Activated effector memory CD4-positive, alpha-beta T cell treated with anti-CD3 and anti-CD28 coated beads, Interleukin-2, amount 50 U/mL, for 16 hours (primary cell): ENCODE measurements around the gene CTNNA2.
"Not testable (repeated sequence)": the region's sequence is repeated elsewhere in the genome, so short reads cannot be mapped to it uniquely, and the experiment has no call there.

ENCODE experiments used
- DNase-seq: peaks from one replicate; pipeline ENCODE4 v3.0.0-alpha.2; 2020

The CTNNA2 gene

DNA sequence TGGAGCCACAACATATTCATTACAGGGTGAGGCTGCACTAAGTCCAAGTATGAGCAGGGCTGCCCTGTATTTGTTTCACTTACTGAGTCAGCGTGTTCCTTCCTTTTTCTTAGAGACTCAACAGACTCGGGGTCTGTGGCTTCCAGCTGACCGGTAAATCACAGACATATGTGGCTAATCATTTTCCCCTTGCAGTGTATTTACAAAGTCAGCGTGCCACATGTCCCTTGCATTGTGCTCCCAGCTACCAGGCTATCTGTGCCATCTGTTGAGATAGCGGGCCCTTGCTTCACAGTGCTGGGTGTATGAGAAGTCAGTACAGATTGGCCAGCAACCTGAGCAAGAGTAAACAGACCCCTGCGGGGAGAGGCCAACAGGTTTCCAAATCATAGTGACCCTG is 537.4 kb downstream of the CTNNA2 start:
- no peak for DNase-seq

DNA sequence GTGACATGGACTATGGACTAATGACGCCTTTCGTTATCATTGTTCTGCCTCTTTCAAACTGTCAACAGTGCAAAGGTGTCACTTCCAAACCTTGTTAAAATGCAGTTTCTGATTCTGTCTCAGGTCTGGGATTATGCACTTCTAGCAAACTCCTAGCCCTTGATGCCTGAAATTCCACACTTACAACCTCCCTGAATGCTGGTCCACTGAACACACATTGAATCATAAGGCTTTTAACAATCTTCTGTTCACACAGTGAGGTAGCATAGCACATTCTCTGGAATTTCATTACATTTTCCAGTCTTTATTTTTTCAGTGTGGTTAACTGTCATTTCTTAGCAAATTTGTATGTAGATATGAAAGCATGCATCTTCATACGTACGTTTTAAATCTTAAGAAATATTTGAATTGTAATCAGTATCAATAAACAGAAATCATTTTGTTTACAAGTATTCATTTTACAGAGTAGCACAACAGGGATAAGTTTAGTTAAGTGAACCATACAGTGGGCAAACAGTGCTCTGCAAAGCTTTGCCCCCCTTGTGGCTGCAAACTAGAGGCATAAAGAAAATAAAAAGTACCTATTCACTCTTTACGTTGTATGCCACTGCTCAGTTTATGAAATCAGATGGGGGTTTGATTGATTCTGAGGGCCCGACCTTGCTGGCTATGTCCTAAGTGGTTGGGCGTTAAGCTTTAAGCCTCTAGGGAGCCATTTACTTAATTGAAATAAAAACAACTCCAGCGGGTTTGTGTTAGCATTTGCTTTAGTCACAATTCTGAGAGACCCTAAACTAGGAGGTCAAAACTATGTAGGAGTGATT is 540.9 kb downstream of the CTNNA2 start:
- no peak for DNase-seq

DNA sequence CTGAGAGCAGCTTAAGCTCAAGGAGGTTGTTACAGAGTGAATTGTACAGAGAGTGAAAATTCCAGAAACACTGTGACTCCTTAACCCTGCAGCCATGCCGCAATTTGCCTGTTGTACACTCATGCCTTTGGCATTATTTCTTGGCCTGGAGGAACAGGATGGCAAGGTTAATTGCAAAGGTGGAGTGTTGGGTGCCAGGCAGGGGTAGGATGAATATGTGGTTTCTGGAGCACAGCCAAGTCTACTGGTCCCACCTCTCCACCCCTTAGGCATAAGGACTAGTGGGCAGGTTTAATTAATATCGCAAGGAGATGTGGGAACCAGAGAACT is 541.5 kb downstream of the CTNNA2 start:
- no peak for DNase-seq

DNA sequence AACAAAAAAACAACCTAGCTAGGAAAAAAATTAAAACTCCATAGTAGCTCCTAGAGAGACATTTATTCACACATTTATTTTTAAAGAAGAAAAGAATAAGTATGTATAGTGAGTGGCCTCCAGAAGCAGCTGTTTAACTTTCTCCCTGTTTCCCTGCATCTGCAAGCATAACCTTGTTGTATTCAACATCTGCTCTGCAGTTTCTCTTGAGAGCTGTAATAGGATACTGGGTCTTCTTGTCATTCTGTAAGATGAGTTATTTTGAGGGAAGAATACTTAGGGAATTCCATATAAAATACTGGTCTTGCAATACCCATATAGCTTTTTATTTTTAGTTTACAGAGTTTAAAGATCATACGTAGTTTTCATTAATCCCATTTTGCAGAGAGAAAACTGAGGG is 545.1 kb downstream of the CTNNA2 start:
- DNase-seq, result no peak

DNA sequence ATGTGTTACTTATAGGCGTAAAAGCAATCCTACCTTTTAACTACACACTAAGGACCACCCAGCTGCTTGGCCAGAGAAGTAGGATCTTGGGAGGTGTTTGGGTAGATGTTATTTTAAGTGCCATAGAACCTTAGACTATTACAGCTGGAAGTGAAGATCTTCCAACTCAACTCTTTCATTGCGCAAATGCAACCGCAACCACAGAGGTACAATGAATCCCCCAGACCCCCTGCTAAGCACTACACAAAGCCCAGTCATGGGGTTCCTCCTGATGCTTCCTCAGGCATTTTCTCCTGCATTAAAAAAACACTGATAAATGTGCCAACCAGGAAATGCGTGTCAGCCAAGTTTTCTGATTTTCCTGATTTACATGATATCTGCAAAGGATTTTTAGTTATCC is 545.7 kb downstream of the CTNNA2 start:
- DNase-seq, result no peak

DNA sequence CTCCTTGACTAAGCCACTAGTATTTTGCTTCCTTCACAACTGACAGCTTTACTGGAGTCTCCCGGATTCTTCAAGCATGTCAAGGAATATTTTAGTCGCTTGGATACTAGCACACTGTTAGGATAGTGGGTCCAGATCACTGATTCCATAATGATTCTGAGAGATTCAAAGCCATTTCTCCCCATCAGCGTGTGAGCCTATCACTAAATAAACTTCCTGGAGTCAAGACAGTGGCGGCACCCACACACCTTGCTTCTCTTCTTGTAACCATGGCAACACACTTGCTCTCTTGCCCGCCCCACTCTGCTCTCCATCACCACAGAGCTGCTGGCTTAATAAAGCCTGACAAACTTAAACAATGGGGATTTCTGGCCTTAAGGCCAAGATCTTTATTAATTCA is 546.6 kb downstream of the CTNNA2 start:
- no peak for DNase-seq

DNA sequence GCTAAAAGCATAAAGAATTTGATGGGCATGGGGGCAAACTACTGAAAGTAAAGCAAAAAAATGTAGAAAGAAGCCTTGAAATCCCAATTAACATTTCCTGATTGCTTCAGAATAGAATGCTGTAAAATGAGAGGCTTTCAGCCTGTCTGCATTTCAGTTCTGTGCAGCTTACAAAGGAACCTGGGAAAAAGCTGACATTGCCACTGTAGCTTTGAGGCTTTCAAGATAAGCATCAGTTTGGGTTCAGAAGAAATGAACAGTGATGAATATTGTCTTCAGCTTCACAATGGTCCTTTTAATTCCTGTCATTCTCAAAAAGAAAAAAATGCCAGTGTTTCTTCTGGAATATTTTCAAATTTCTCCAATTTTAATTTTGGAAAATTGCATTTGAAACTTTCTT is 549.0 kb downstream of the CTNNA2 start:
- DNase-seq, result no peak

DNA sequence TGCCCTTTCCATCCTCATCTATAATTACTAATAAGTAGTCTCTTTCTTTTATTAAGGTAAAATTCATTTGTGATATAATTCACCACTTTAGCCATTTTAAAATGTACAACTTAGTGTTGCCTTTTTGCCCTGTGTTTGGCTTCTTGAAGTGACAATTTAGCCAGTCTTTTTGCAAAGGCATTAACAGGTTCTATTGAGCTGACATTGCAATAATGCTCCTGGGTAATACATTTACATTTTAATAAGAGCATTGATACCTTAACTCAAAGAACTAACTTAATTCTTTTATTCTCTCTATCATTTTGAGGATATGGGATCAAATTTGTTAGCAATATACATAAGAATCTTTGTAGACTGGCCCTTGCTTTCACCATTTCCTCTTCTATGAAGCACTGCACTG is 549.4 kb downstream of the CTNNA2 start:
- no peak for DNase-seq

DNA sequence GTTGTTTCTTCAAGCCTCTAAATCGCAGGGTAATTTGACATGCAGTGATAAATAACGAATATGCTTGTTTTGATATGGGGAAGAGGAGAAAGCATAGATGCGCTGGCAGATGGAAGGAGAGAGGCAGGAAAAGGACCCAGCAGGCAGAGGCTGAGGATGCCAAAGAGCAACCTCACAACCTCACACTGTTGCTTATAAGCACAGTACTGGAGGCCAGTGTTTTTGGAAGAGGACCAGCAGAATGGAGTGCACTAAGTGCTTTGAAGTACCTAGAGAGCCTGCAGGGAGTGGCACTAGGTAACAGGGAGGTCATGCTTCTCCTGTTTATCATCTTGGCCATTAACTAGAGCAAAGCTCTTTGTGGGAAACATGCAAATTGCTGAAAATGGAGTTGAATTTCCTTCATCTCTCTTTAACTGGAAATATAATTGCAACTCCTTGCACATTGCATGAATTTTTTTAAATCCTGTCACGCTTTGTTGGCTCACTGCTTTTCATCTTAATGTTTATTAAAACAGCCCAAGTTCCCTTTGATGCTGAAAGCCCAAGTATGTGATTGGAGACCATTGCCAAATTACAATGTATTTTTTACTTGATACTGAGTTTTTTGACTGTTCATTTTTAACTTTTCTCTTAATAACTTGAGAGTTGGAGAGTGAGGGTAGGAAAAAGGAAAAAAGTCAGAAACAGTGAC is 555.3 kb downstream of the CTNNA2 start:
- no peak for DNase-seq

DNA sequence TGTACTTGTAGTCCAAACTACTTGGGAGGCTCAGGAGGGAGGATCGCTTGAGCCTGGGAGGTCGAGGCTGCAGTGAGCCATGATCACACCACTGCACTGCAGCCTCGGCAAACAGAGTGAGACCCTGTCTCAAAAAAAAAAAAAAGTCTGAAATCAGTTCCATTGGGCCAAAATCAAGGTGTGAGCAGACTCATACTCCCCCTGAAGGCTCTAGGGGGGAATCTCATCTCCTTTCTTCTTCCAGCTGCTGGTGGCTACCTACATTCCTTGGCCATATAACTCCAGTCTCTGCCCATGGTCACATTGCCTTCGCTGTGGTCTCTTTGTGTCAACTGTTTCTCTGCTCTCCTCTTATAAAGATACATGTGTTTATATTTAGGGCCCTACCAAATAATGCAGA is 557.7 kb downstream of the CTNNA2 start:
- no peak for DNase-seq

DNA sequence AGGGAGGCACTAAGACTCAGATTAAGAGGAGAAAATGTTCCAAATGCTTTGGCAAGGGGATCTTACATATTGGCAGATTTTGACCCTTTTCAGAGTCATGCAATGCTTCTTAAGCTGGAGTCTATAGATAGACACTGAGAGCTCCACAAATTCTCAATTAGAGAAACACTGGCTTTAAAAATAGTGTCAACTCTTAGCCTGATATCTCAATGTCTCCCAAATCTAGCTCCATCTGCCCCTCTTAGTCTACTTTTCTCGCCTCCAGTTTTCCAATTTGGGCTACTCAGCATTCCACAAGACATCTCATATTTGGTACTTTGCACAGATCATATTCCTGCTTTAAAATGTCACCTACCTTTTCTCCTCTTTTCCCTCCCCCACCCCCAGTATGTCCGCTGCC is 559.1 kb downstream of the CTNNA2 start:
- no peak for DNase-seq

DNA sequence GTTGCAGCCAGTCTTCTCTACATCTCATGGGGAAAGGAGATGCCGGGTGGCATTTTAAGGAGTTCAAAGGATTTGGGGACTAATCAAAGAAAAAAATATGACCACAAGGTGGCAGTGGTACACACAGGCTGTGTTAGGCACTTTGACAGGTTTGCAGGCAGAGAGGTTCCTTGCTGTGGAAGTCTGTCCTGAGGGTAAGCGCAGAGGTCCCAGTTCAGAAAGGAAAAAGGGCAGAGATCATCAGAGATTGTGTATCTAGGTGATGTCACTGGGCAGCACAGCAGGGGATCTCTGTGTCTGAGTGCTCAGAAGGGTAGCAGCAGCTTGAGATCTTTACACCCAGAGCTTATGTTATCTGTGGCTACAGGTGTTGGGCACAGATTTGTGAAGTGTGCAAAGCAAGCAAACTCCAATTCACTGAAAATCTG is 560.3 kb downstream of the CTNNA2 start:
- DNase-seq, result no peak

DNA sequence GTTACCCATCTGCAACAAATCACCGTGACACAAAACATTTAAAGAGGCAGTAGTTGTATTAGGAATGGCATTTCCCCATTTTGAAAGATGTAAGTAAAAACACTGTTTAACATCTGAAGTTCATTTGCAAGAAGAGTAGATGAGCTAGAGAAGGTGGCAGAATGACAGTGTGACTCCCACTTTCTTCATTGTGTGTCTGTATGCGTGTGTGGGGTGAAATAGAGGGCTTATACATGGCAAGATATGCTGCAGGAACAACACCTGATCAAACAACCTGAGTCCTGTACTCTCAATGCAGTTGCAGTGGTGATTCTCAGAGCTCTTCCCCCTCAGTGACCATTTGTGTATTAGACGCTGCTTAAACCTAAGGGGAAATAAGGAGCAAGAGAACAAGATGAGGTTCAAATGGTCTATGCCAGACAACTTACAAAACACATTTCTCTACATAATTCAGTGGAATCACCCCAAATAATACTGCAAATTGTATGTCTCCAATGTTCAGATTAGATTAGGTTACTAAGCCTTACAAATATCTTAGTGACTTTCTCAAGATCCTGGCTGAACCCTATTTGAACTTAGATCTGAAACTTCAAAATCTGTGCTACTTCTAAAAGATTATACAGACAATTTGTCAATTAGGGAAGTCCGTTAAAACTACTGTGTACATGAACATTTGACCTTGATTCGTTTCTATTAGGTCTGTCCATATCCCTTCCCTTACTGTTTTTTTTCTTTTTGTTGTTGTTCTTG is 561.6 kb downstream of the CTNNA2 start:
- no peak for DNase-seq

DNA sequence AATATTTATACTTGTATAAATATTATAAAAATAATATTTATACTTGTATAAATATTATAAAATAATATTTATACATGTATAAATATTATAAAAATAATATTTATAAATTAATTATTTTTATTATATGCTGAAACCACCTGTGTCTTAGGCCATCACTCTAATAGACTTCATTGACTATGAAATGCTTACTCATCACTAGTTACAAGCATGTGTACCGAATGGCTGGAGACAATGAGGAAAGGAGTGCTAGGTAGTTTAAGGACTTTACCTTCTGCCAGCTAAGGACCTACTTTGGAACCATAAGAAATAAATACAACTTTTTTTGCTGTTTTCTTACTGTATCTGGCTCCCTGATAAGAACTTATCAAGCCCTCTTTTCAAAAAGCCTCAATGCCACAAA is 562.9 kb downstream of the CTNNA2 start:
- no peak for DNase-seq

DNA sequence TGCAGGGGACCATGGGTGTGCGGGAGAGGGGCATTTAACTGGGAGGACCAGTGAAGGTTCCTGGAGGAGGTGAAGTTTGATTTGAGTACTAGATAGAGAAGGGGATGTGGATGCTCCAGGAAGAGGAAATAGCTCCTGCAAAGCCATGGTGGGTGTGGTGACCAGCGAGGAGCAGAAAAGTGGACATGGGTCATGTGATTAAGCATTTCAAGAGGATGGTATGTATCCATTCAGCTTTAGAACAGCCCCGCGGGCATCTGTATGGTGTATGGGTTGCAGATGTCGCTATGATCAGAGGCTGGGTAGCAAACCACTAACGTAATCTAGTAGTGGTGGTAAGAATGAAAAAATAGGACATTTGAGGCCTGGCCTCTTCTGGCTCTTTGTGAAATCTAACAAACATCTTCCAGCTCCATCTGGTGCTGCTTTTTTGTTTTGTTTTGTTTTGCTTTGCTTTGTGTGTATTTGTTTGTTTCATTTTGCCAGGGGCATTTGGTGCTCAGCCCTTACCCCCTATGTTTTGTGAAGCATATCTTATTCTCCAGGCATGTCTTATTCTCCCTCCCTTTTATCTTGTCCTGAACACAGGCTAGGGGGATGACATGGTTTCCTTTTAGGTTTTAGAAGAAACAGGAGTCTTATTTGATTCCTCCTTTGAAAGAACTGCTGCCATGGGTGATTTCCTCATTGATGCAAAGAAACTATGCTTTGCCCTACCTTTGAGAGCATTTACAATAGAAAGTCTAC is 565.6 kb downstream of the CTNNA2 start:
- no peak for DNase-seq

DNA sequence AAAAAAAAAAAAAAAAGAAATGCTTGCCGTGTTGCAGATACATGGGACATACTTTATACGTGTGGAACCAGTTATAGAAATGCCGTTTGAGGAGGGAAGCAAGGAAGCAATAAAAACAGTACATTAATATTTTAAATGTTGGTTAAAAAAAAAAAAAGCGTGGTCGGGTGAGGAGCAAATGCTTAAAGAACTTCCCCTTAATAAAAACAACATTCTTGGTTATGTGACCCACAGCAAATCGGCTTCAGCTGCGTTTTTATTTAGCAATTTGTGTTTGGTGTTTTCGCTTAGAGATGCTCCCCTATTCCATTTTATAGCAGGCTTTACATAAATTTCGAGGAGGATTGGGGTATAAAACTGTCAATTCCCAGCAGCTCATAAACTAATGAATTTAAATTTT is 568.1 kb downstream of the CTNNA2 start:
- DNase-seq, result no peak

DNA sequence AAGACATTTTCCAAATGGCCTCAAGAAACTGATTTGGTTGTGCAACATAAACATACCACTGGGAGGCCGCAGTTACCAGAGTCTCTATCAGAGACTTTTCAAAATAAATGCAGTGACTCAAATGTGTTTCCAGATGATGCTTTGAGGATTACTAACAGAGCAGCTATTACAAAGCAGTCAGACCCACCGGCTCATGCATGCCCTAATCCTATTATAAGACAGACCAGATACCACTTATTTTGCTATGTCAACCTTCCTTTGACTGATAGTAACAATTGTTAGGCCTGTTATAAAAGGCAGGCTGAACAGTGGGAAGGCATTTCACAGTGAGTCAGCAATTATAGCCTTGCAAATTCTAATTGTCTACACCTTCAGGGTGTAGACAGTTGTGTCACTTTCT is 574.0 kb downstream of the CTNNA2 start:
- no peak for DNase-seq

DNA sequence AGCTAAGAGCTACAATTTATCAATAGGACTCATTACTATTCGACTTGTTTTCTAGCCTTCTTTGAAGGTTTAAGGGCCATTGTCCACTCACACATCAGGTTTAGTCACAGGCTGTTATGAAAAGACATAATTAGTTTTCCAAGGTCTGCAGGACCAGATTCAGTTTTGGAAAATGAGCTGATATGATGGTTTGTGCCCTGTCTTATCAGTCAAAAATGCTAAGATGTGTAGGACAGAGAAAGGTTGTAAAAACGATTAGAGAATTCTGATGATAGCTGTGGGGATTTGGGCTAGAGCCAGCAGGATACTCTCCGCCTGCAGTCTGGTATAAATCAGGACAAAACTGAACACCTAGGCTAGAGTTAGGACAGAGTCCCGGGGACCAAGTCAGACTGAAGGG is 578.4 kb downstream of the CTNNA2 start:
- no peak for DNase-seq

DNA sequence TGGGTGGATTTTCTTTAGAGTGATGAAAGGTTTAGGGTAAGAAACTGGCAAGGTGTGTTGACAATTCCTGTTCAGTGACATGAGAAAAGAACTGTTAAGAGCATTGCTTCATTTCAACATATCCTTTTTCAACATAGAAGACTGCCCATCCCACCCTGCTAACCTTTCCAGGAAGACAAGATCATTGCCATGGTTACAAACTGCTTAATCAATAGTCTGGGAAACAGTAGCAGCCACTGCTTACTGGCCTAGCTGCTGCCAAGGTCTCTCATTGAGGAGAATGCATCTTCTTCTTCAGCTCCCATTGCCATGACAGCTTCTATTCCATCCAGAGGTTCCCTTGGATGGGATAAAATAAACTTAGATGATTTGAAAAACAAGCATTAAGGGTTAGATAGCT is 579.6 kb downstream of the CTNNA2 start:
- DNase-seq, result no peak

DNA sequence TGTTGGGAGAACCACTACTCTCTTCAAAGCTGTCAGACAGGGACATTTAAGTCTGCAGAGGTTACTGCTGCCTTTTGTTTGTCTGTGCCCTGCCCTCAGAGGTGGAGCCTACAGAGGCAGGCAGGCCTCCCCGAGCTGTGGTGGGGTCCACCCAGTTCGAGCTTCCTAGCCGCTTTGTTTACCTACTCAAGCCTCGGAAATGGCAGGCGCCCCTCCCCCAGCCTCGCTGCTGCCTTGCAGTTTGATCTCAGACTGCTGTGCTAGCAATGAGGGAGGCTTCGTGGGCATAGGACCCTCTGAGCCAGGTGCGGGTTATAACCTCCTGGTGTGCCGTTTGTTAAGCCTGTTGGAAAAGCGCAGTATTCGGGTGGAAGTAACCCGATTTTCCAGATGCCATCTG is 585.7 kb downstream of the CTNNA2 start:
- not testable (repeated sequence) for DNase-seq

DNA sequence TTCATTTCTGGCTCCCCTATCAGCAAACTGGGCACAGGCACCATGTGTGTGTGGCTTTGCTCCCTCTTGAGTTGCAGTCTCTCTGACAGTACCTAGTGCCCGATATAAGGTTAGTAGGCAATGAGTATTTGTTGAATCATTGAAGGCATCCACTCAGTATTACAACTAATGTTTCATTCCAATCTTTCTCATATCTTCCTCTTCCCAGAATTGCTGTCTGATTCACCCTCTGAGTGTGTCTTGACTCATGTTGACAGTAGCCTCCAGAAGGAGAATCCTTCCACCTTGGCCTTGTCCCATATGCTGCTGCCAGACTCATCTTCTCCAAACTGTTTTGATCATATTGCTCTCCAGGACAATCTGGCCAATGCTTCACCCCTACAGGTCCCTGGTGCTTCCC is 589.2 kb downstream of the CTNNA2 start:
- no peak for DNase-seq

DNA sequence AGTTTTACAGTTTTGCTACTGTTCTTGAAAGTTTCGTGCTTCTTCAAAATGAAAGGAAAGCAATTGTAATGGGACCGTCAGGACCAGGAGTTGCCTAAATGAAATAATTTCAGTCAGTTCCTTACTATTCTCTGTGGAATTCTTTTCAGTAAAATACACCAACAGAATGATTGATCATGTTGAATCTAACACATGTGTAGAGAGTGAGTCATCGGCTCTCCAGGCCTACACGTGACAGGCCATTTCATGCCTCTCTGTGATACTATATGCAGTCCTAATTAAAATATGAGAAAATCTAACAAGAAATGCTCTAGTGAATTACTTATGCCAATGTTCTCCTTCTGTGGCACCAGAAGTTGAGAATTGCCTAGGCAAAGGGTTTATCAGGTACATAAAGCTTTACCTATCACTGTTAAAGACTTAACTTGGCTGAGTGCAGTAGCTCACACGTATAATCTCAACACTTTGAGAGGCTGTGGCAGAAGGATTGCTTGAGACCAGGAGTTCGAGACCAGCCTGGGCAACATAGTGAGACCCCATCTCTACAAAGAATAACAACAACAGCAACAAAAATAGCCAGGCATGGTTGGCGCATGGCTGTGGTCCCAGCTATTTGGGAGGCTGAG is 592.3 kb downstream of the CTNNA2 start:
- DNase-seq, result no peak

DNA sequence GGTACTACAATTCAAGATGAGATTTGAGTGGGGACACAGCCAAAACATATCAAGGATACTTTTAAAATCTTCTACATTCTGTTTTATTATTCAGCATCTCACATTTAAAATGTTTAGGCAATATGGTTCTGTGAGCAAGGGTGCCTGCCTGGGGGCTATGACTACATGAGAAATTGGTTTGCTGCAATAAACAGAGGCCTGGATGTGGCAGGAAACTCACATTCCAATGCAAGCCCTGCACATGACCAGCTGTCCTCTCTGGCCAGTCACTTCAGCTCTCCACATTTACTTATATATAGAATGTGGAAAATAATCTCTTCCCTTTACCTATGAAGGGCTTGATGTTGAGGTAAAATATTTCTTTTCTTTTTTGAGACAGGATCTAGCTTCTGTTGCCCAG is 598.3 kb downstream of the CTNNA2 start:
- no peak for DNase-seq
